Calu3 (cell line): ENCODE results near the gene VWDE. TPM values are rescaled to one million over a fixed set of nuclear protein-coding genes. Genes with fewer than 3 reads are reported as not detected.
"Not testable (repeated sequence)": the region's sequence is repeated elsewhere in the genome, so short reads cannot be mapped to it uniquely, and the experiment has no call there.

Experiments
- Bru-seq: library from RNA; stranded (reverse); fragments of 400-500 nt; gene quantifications from one replicate; lab custom pipeline; 2021; lab: Mats Ljungman, UMichigan
- BruChase-seq, 2 experiments: library from RNA; stranded (reverse); fragments of 400-500 nt; gene quantifications; one replicate each; lab custom pipeline; 2021; lab: Mats Ljungman, UMichigan
- BruUV-seq: library from RNA; stranded (reverse); fragments of 400-500 nt; replicated peaks from 2 replicates; lab custom pipeline; 2021; lab: Mats Ljungman, UMichigan
- CTCF ChIA-PET: fragments of 300-600 bp; sonication (Branson Sonifier 250); formaldehyde crosslinking; loops from one replicate; lab custom pipeline; 2022; ENCODE audit warnings: antibody characterized with exemption; lab: Charles Lee
- DNase-seq: peaks from one replicate; pipeline ENCODE4 v3.0.0; 2022
- H3K27ac Mint-ChIP-seq: one replicate; pipeline ENCODE4 v1.8.0; 2022; ENCODE audit warnings: mixed read lengths; ENCODE audit not compliant: unreplicated experiment
- H3K27me3 Mint-ChIP-seq: one replicate; pipeline ENCODE4 v1.8.0; 2022; ENCODE audit warnings: mixed read lengths; ENCODE audit not compliant: unreplicated experiment
- H3K36me3 Mint-ChIP-seq: one replicate; pipeline ENCODE4 v1.8.0; 2022; ENCODE audit warnings: mild to moderate bottlenecking, moderate library complexity, mixed read lengths; ENCODE audit not compliant: insufficient read depth, unreplicated experiment
- H3K4me1 Mint-ChIP-seq: one replicate; pipeline ENCODE4 v1.8.0; 2022; ENCODE audit warnings: mild to moderate bottlenecking, low read depth, mixed read lengths; ENCODE audit not compliant: unreplicated experiment
- H3K4me3 Mint-ChIP-seq: one replicate; pipeline ENCODE4 v1.8.0; 2022; ENCODE audit warnings: mild to moderate bottlenecking, low read depth, moderate library complexity, mixed read lengths; ENCODE audit not compliant: unreplicated experiment
- H3K9me3 Mint-ChIP-seq: one replicate; pipeline ENCODE4 v1.8.0; 2022; ENCODE audit warnings: low read depth, mixed read lengths; ENCODE audit not compliant: unreplicated experiment
- intact Hi-C: fragments of 100-400 bp; cut with micrococcal nuclease; formaldehyde crosslinking; loops from one replicate; pipeline ENCODE4 v1.10.0; 2022; ENCODE audit not compliant: unreplicated experiment
- long read RNA-seq: library from polyadenylated mRNA; stranded (forward); transcript quantifications from one replicate; pipeline ENCODE4 v2.0.0, GENCODE V29; 2022
- total RNA-seq: library from RNA; stranded (reverse); gene quantifications from 2 replicates; pipeline ENCODE4 v1.2.3, GENCODE V29; 2022
- TF ChIP-seq, protein P1 (sequence below): fragments of 200-600 bp; IDR thresholded peaks from one replicate; pipeline ENCODE4 v1.8.0; 2022; ENCODE audit warnings: antibody characterized with exemption; ENCODE audit not compliant: unreplicated experiment

The VWDE gene
- total RNA-seq (20.2 and 21.3 TPM in 2 replicates), Bru-seq, nascent RNA (percentile 81 among the genes with signal in this experiment), BruChase-seq, experiment 1, labeled RNA remaining after a 6-hour chase (percentile 64 among the genes with signal in this experiment), BruChase-seq, experiment 2, labeled RNA remaining after a 2-hour chase (percentile 82 among the genes with signal in this experiment)
- long read RNA-seq, partial matches to known transcripts: 3 of 3 reads
- long read RNA-seq, other reads (novel, unspliced or antisense): 0 of 3 reads

DNA sequence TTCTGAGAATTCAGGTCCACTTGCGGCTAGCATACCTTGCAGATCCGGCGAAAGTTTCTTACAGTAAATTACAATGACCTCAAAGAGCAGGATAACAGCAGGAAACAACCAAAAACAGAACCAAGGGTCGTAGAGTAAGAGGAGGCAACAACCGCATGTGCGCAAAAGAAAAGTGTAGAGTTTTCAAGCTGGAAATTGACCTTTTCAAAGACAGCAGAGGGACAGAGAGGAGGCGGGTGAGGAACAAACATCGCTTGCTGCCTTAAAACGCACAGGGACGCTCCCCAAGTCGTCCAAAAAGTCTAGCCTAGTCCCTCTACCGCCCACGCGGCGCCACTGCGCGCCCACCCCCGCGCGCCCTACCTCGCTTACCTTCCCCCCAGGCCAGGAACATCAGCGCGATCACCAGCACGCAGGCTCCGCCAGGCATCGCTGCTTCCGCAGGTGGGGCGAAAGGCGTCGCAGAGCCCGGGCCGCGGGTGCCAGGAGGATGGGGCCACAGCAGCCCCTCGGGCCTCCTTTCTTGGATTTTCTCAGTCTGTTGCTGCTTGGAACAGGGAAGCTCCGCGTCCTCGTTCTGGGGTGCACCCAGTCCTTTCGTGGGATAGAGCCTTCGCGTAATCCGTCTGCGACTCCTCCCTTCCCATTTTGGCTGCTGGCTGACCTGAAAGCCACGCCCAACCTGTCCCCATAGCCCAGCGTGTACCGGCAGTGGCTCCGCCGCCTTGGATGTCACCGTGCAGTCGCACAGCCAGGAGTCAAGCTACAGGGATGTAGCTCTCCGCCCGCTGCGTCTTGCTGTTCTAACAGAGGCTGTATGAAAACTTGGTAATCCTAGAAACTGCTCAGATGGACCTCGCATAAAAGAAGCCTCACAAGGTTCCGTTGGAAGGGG, at the start of gene VWDE:
Gene VWDE, minus strand, starts transcription at position 579 of the 895 bp plus-strand sequence. Its CDS starts 149 bp downstream, at position 430.
- intact Hi-C loops: no loop called here
- peaks cover 29% of the 10 kb centered on the region for H3K4me1 Mint-ChIP-seq
- CTCF ChIA-PET: interaction anchor here (0.6 to 1.5 kb wide), 6 partner anchors 14 to 102 kb away, joined by 3 to 12 read pairs (median 4); no protein-coding TSS in a partner anchor
- no TSS peak for BruUV-seq
- peak within 1 kb of the TSS; percentile 98 for H3K4me3 Mint-ChIP-seq
- DNase-seq: peak; percentile 91
- peaks cover 29% of the 10 kb centered on the region for H3K36me3 Mint-ChIP-seq
- H3K27me3 Mint-ChIP-seq: no peaks in the 10 kb centered on the region
- TF ChIP-seq, protein P1, sequence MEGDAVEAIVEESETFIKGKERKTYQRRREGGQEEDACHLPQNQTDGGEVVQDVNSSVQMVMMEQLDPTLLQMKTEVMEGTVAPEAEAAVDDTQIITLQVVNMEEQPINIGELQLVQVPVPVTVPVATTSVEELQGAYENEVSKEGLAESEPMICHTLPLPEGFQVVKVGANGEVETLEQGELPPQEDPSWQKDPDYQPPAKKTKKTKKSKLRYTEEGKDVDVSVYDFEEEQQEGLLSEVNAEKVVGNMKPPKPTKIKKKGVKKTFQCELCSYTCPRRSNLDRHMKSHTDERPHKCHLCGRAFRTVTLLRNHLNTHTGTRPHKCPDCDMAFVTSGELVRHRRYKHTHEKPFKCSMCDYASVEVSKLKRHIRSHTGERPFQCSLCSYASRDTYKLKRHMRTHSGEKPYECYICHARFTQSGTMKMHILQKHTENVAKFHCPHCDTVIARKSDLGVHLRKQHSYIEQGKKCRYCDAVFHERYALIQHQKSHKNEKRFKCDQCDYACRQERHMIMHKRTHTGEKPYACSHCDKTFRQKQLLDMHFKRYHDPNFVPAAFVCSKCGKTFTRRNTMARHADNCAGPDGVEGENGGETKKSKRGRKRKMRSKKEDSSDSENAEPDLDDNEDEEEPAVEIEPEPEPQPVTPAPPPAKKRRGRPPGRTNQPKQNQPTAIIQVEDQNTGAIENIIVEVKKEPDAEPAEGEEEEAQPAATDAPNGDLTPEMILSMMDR: no peak
- peak within 1 kb of the TSS; percentile 93 for H3K27ac Mint-ChIP-seq
- H3K9me3 Mint-ChIP-seq: peaks cover 6% of the 10 kb centered on the region

DNA sequence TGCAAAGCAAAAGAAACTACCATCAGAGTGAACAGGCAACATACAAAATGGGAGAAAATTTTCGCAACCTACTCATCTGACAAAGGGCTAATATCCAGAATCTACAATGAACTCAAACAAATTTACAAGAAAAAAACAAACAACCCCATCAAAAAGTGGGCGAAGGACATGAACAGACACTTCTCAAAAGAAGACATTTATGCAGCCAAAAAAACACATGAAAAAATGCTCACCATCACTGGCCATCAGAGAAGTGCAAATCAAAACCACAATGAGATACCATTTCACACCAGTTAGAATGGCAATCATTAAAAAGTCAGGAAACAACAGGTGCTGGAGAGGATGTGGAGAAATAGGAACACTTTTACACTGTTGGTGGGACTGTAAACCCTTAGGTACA, 49.5 kb upstream of the VWDE start:
- H3K4me3 Mint-ChIP-seq, H3K36me3 Mint-ChIP-seq, DNase-seq, H3K4me1 Mint-ChIP-seq, H3K27ac Mint-ChIP-seq, intact Hi-C loops, H3K27me3 Mint-ChIP-seq, CTCF ChIA-PET, H3K9me3 Mint-ChIP-seq, BruUV-seq: not testable (repeated sequence)

DNA sequence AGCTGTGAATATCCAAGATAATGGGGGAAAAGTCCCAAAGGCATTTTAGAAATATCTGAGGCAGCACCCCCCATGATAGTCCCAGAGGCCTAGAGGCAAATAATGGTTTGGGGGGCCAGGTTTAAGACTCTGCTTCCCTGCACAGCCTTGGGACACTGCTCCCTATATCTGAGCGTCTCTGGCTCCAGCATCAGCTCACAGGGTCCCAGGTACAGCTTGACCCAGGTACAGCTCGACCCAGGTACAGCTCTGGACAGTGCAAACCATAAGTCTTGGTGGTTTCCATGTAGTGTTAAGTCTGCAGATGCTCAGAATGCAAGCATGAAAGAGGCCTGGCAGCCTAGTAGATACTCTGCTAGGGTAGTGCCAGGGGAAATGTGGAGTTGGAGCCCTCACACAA, 47.0 kb upstream of the VWDE start:
- DNase-seq: no peak
- no TSS peak for BruUV-seq
- Mint-ChIP-seq H3K36me3 (no peaks in the 10 kb centered on the region), H3K4me3 (no peak overlapping the region), H3K27me3 (no peaks in the 10 kb centered on the region), H3K4me1 (no peaks in the 10 kb centered on the region), H3K9me3 (peaks cover 5% of the 10 kb centered on the region), H3K27ac (no peak overlapping the region)
- CTCF ChIA-PET: interaction anchor here (1.1 kb wide), 1 partner anchor 12 kb away, joined by 3 read pairs; no protein-coding TSS in a partner anchor
- intact Hi-C loops: no loop called here
- TF ChIP-seq, protein P1: no peak

DNA sequence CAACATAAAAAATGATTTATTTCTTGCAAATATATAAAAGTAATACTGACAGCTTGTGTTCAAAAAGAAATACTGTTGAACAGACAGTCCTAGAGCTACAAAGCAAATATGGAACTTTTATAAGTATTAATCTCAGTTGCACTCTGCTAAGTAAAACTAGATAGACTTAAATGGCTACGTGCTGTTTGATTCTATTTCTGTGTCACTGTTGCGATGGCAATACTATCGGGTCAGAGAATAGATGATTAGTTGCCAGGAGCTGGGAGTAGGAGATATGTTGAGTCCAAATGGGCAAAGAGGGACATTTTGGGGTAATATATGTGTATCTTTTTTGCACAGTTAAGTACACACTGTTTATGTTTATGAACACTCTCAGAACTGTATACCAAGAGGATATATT, 41.1 kb upstream of the VWDE start:
- Mint-ChIP-seq H3K4me1 (no peaks in the 10 kb centered on the region), H3K36me3 (no peaks in the 10 kb centered on the region), H3K27ac (no peak overlapping the region), H3K4me3 (no peak overlapping the region), H3K27me3 (no peaks in the 10 kb centered on the region), H3K9me3 (no peaks in the 10 kb centered on the region)
- no TSS peak for BruUV-seq
- TF ChIP-seq, protein P1: no peak
- intact Hi-C loops: no loop called here
- DNase-seq: no peak
- CTCF ChIA-PET: interaction anchor here (2.9 kb wide), 1 partner anchor 14 kb away, joined by 11 read pairs; no protein-coding TSS in a partner anchor
